H1 (cell line): ENCODE measurements around the gene RTCB. TPM values are rescaled to one million over a fixed set of nuclear protein-coding genes. Genes with fewer than 3 reads are reported as not detected.

Experiments used
- CTCF ChIA-PET: fragments of 300-600 bp; sonication (Branson Sonifier 250); formaldehyde crosslinking; loops from one replicate; lab custom pipeline; 2021; ENCODE audit not compliant: partially characterized antibody; lab: Charles Lee
- POLR2A ChIA-PET: fragments of 300-600 bp; sonication (Branson Sonifier 250); formaldehyde crosslinking; loops from one replicate; lab custom pipeline; 2021; ENCODE audit warnings: inconsistent platforms; ENCODE audit not compliant: partially characterized antibody; lab: Charles Lee
- DNase-seq, 2 experiments: peaks; one replicate each; pipeline versions ENCODE4 v3.0.0 to v3.0.0-alpha.2; 2010 to 2022; ENCODE audit warnings: low spot score in 2 of 2, low read depth in 1 of 2, mixed read lengths in 1 of 2
- FAIRE-seq: peaks from 2 replicates; lab custom pipeline; 2011; peaks lifted over from hg19 to GRCh38; lab: Jason Lieb, UNC
- H2AFZ ChIP-seq: 2 replicates; pipeline ENCODE4 v1.8.1; 2012; ENCODE audit warnings: low read length, inconsistent platforms
- H2AK5ac ChIP-seq: 2 replicates; pipeline ENCODE4 v1.6.1; 2013; ENCODE audit warnings: low read depth, low read length
- H2BK120ac ChIP-seq: replicated peaks from 2 replicates; pipeline ENCODE3; 2013; ENCODE audit warnings: low read depth, low read length, inconsistent platforms
- H2BK12ac ChIP-seq: 2 replicates; pipeline ENCODE4 v1.6.1; 2013; ENCODE audit warnings: low read depth, low read length
- H2BK15ac ChIP-seq: 2 replicates; pipeline ENCODE4 v1.6.1; 2013; ENCODE audit warnings: low read length
- H2BK20ac ChIP-seq: 2 replicates; pipeline ENCODE4 v1.6.1; 2013; ENCODE audit warnings: low read length
- H2BK5ac ChIP-seq: 2 replicates; pipeline ENCODE4 v1.6.1; 2013; ENCODE audit warnings: low read depth, low read length
- H3K14ac ChIP-seq: 2 replicates; pipeline ENCODE4 v1.6.1; 2013; ENCODE audit warnings: inconsistent platforms; ENCODE audit not compliant: insufficient read length
- H3K18ac ChIP-seq: 2 replicates; pipeline ENCODE4 v1.6.1; 2013; ENCODE audit warnings: low read length; ENCODE audit errors: extremely low read depth
- H3K23ac ChIP-seq: 2 replicates; pipeline ENCODE4 v1.6.1; 2013; ENCODE audit warnings: inconsistent platforms; ENCODE audit not compliant: insufficient read length
- H3K23me2 ChIP-seq: 2 replicates; pipeline ENCODE4 v1.6.1; 2013; ENCODE audit warnings: low read depth, low read length
- H3K27ac ChIP-seq: 2 replicates; pipeline ENCODE4 v1.6.1; 2011; ENCODE audit warnings: low read depth, low read length, inconsistent platforms
- H3K27me3 ChIP-seq, 4 experiments: replicated peaks in 1 of 4; 1 replicate in 1 of 4; 2 replicates in 3 of 4; pipeline versions ENCODE4 v1.6.1 to v1.8.1; 2011 to 2013; ENCODE audit warnings: low read length in 3 of 4, mild to moderate bottlenecking in 3 of 4, inconsistent platforms in 2 of 4, mixed read lengths in 2 of 4, moderate library complexity in 1 of 4; ENCODE audit not compliant: control insufficient read depth in 3 of 4, insufficient read depth in 3 of 4; ENCODE audit errors: extremely low read depth in 1 of 4
- H3K36me3 ChIP-seq, 4 experiments: 2 replicates each; pipeline versions ENCODE4 v1.6.1 to v1.8.1; 2011 to 2013; ENCODE audit warnings: mild to moderate bottlenecking in 4 of 4, low read length in 3 of 4, moderate library complexity in 2 of 4, control low read depth in 1 of 4, inconsistent platforms in 1 of 4; ENCODE audit not compliant: insufficient read depth in 4 of 4, control insufficient read depth in 2 of 4
- H3K4ac ChIP-seq: replicated peaks from 2 replicates; pipeline ENCODE3; 2013; ENCODE audit warnings: low read length, low read depth, mixed read lengths, inconsistent platforms; ENCODE audit not compliant: insufficient read length
- H3K4me1 ChIP-seq, 4 experiments: replicated peaks in 1 of 4; 1 replicate in 1 of 4; 2 replicates in 3 of 4; pipeline versions ENCODE4 v1.6.1 to v1.8.1; 2011 to 2013; ENCODE audit warnings: low read length in 3 of 4, inconsistent platforms in 2 of 4, mixed read lengths in 1 of 4; ENCODE audit not compliant: insufficient read depth in 4 of 4, control insufficient read depth in 3 of 4
- H3K4me2 ChIP-seq, 2 experiments: 2 replicates each; pipeline versions ENCODE4 v1.6.1 to v1.8.1; 2011 to 2013; ENCODE audit warnings: low read depth in 2 of 2, low read length in 2 of 2, control low read depth in 1 of 2, inconsistent platforms in 1 of 2, mild to moderate bottlenecking in 1 of 2; ENCODE audit not compliant: insufficient read depth in 1 of 2
- H3K4me3 ChIP-seq, 4 experiments: fragments of 200-600, 300-600 bp in 1 of 4; sonication (generic), shearing (Covaris generic), sonication (Bioruptor Twin) in 1 of 4; 2 replicates each; pipeline versions ENCODE4 v1.5.1 to v1.8.1; 2011 to 2016; ENCODE audit warnings: low read length in 4 of 4, low read depth in 3 of 4, control low read depth in 2 of 4, inconsistent platforms in 2 of 4, mild to moderate bottlenecking in 2 of 4, mixed read lengths in 1 of 4, moderate library complexity in 1 of 4; ENCODE audit not compliant: insufficient read depth in 2 of 4; ENCODE audit errors: extremely low read depth in 1 of 4
- H3K56ac ChIP-seq: replicated peaks from 2 replicates; pipeline ENCODE3; 2013; ENCODE audit warnings: low read depth, mild to moderate bottlenecking, mixed read lengths, low read length, inconsistent platforms; ENCODE audit not compliant: insufficient read length
- H3K79me1 ChIP-seq: 2 replicates; pipeline ENCODE4 v1.6.1; 2013; ENCODE audit warnings: low read depth, low read length, control low read depth
- H3K79me2 ChIP-seq, 2 experiments: 2 replicates each; pipeline versions ENCODE4 v1.6.1 to v1.8.1; 2012 to 2013; ENCODE audit warnings: low read length in 2 of 2, mild to moderate bottlenecking in 2 of 2, inconsistent platforms in 1 of 2; ENCODE audit not compliant: insufficient read depth in 2 of 2, control insufficient read depth in 1 of 2
- H3K9ac ChIP-seq, 4 experiments: replicated peaks in 1 of 4; 1 replicate in 1 of 4; 2 replicates in 3 of 4; pipeline versions ENCODE4 v1.6.1 to v1.8.1; 2011 to 2013; ENCODE audit warnings: low read depth in 3 of 4, low read length in 3 of 4, control low read depth in 2 of 4, mild to moderate bottlenecking in 2 of 4, moderate library complexity in 2 of 4, inconsistent platforms in 1 of 4; ENCODE audit errors: extremely low read depth in 1 of 4
- H3K9me3 ChIP-seq, 2 experiments: 2 replicates each; pipeline versions ENCODE4 v1.6.1 to v1.8.1; 2012 to 2013; ENCODE audit warnings: mild to moderate bottlenecking in 2 of 2, moderate library complexity in 2 of 2, control low read depth in 1 of 2, inconsistent platforms in 1 of 2, low read depth in 1 of 2, low read length in 1 of 2, mixed read lengths in 1 of 2; ENCODE audit not compliant: insufficient read depth in 2 of 2
- H4K20me1 ChIP-seq, 2 experiments: replicated peaks in 1 of 2; 2 replicates each; pipeline versions ENCODE3 to v1.8.1; 2011 to 2013; ENCODE audit warnings: inconsistent platforms in 2 of 2, low read length in 2 of 2, mild to moderate bottlenecking in 1 of 2; ENCODE audit not compliant: insufficient read depth in 2 of 2, control insufficient read depth in 1 of 2
- H4K5ac ChIP-seq: 2 replicates; pipeline ENCODE4 v1.6.1; 2013; ENCODE audit warnings: low read length, low read depth, mixed read lengths, inconsistent platforms; ENCODE audit not compliant: insufficient read length
- H4K8ac ChIP-seq: 2 replicates; pipeline ENCODE4 v1.8.0; 2013; ENCODE audit warnings: mild to moderate bottlenecking, moderate library complexity, low read length, inconsistent platforms; ENCODE audit not compliant: insufficient read depth; ENCODE audit errors: extremely low read depth
- H4K91ac ChIP-seq: replicated peaks from 2 replicates; pipeline ENCODE3; 2013; ENCODE audit warnings: low read length, mixed read lengths, inconsistent platforms; ENCODE audit not compliant: insufficient read length
- ATF3 ChIP-seq: IDR thresholded peaks from 2 replicates; pipeline ENCODE4 v1.6.1; 2011; ENCODE audit warnings: low read depth, mild to moderate bottlenecking, low read length; ENCODE audit not compliant: insufficient read depth
- BRCA1 ChIP-seq: IDR thresholded peaks from 2 replicates; pipeline ENCODE4 v1.6.1; 2012; ENCODE audit warnings: low read depth, low read length, improper control_type of control experiment
- CTBP2 ChIP-seq: IDR thresholded peaks from 2 replicates; pipeline ENCODE4 v1.7.0; 2011; ENCODE audit warnings: borderline replicate concordance, mild to moderate bottlenecking, moderate library complexity, mixed read lengths, low read length; ENCODE audit not compliant: insufficient read depth, insufficient read length
- HDAC2 ChIP-seq, 2 experiments: fragments of 300-600 bp in 1 of 2; sonication (generic) in 1 of 2; IDR thresholded peaks; 2 replicates each; pipeline ENCODE4 v1.6.1; 2011 to 2012; ENCODE audit warnings: low read depth in 2 of 2, low read length in 2 of 2, mild to moderate bottlenecking in 2 of 2, moderate library complexity in 2 of 2, borderline replicate concordance in 1 of 2, inconsistent platforms in 1 of 2
- NANOG ChIP-seq: IDR thresholded peaks from 2 replicates; pipeline ENCODE4 v1.6.1; 2011; ENCODE audit warnings: low read length, low read depth, mild to moderate bottlenecking, inconsistent platforms; ENCODE audit not compliant: insufficient read depth, poor library complexity, severe bottlenecking
- PHF8 ChIP-seq: fragments of 200-600 bp; sonication (generic); conservative IDR thresholded peaks from 2 replicates; pipeline ENCODE4 v1.7.1; 2012; ENCODE audit warnings: low read depth, mild to moderate bottlenecking, inconsistent platforms, low read length, moderate library complexity
- POLR2A ChIP-seq, 2 experiments: IDR thresholded peaks; 1 replicate in 1 of 2; 2 replicates in 1 of 2; pipeline ENCODE4 v1.6.1; 2011; ENCODE audit warnings: low read depth in 2 of 2, low read length in 2 of 2, mild to moderate bottlenecking in 2 of 2; ENCODE audit errors: control extremely low read depth in 1 of 2
- POLR2AphosphoS5 ChIP-seq: IDR thresholded peaks from 2 replicates; pipeline ENCODE4 v1.6.1; 2011; ENCODE audit warnings: low read depth, low read length
- POU5F1 ChIP-seq: IDR thresholded peaks from 2 replicates; pipeline ENCODE4 v1.6.1; 2011; ENCODE audit warnings: low read depth, mild to moderate bottlenecking, low read length, moderate library complexity
- SP1 ChIP-seq: IDR thresholded peaks from 2 replicates; pipeline ENCODE4 v1.6.1; 2011; ENCODE audit warnings: low read depth, low read length
- SRF ChIP-seq: IDR thresholded peaks from 2 replicates; pipeline ENCODE4 v1.6.1; 2011; ENCODE audit warnings: mild to moderate bottlenecking, low read depth, low read length, moderate library complexity
- YY1 ChIP-seq: IDR thresholded peaks from 2 replicates; pipeline ENCODE4 v1.6.1; 2011; ENCODE audit warnings: low read depth, mild to moderate bottlenecking, low read length
- ZNF274 ChIP-seq: IDR thresholded peaks from 2 replicates; pipeline ENCODE4 v1.7.0; 2012; ENCODE audit warnings: low read length, borderline replicate concordance; ENCODE audit errors: extremely low read depth
- WGBS, 2 experiments: shearing (Covaris generic) in 1 of 2; methylation state at CpG; one replicate each; pipeline versions ENCODE4 v1.1.6 to v1.1.7; 2013 to 2015; ENCODE audit warnings: low lambda C conversion rate in 2 of 2, mixed read lengths in 2 of 2, inconsistent platforms in 1 of 2, low coverage in 1 of 2, missing lambda C conversion rate in 1 of 2; ENCODE audit not compliant: insufficient replicate concordance in 2 of 2, insufficient coverage in 1 of 2, insufficient read length in 1 of 2; ENCODE audit errors: extremely low coverage in 1 of 2, missing lambda C conversion rate in 1 of 2; 5-methylcytosine and 5-hydroxymethylcytosine counted together
- polyA plus RNA-seq, 7 experiments: library from polyadenylated mRNA; depleted of rRNA in 3 of 7; stranded (reverse) in 5 of 7; unstranded in 2 of 7; fragments of >200 nt in 5 of 7; fragments of 200-250 nt in 2 of 7; gene quantifications; 1 replicate in 5 of 7; 2 replicates in 1 of 7; 4 replicates in 1 of 7; pipeline versions ENCODE4 v1.2.1 to v1.2.3, GENCODE V29; 2011 to 2013; ENCODE audit warnings: missing spikeins in 2 of 7, mixed read lengths in 2 of 7
- total RNA-seq: library from RNA; stranded (reverse); fragmentation: NEBNext Ultra II Directional; extraction: Animal tissue kit (Norgen Biotek cat#: 25700); gene quantifications from 2 replicates; pipeline ENCODE4 v1.2.1, GENCODE V29; 2021
- TF ChIP-seq, protein P1 (sequence below): IDR thresholded peaks from 2 replicates; pipeline ENCODE4 v1.6.1; 2012; ENCODE audit warnings: inconsistent platforms

Gene RTCB
- total and polyA plus RNA-seq, 2 of the 8 experiments (the other 6 are each of a cell fraction or from before 2014, with no cell fraction given), result 104 to 114 TPM

GRCh38 chr22:32380991-32381390 lies 31.1 kb downstream of the RTCB start:
- Histone ChIP-seq H3K4ac (no peak overlapping the region), H3K79me2 (no peaks in the 10 kb centered on the region), H4K5ac (no peak overlapping the region), H3K23ac (no peak overlapping the region), H4K20me1 (peaks cover 0 to 2% of the 10 kb centered on the region in 2 experiments), H2AFZ (no peak overlapping the region), H3K9ac (no peak overlapping the region), H3K9me3 (no peaks in the 10 kb centered on the region), H3K14ac (no peak overlapping the region), H4K91ac (no peak overlapping the region), H3K36me3 (peaks cover 0 to 4% (median under 1%) of the 10 kb centered on the region in 4 experiments; a peak in 2 of 8 replicates), H2BK5ac (no peak overlapping the region), H3K4me1 (no peaks in the 10 kb centered on the region), H3K4me2 (no peak overlapping the region), H2BK15ac (no peak overlapping the region), H3K23me2 (no peaks in the 10 kb centered on the region), H3K56ac (no peak overlapping the region), H2AK5ac (no peak overlapping the region), H4K8ac (no peak overlapping the region), H3K79me1 (no peaks in the 10 kb centered on the region), H2BK120ac (no peak overlapping the region), H2BK20ac (no peak overlapping the region), H3K27ac (no peak overlapping the region), H3K18ac (no peak overlapping the region), H2BK12ac (no peak overlapping the region), H3K27me3 (no peaks in the 10 kb centered on the region; a peak in 1 of 7 replicates), H3K4me3 (no peak overlapping the region)
- CTCF ChIA-PET, result interaction anchor here (0.6 to 1.0 kb wide), 2 partner anchors 169 to 205 kb away, joined by 4 read pairs; no protein-coding TSS in a partner anchor
- WGBS, 2 experiments, result 86% methylated on average over 5 of the region's 5 CpGs; no CpG with 5 or more reads in 1 of the 2 experiments
- POLR2A ChIA-PET, result no interaction called here
- no peak for DNase-seq
- FAIRE-seq, result no peak
- TF ChIP-seq ATF3 (no peak), BRCA1 (no peak), ZNF274 (no peak), POLR2AphosphoS5 (no peak), PHF8 (no peak), POU5F1 (no peak), NANOG (no peak), YY1 (no peak), HDAC2 (IDR thresholded peaks at IDR 0.05; ENCODE audit: borderline replicate concordance in 1 of 2, low read depth in 2 of 2, low read length in 2 of 2) (no peak), POLR2A (IDR thresholded peaks at IDR 0.05; ENCODE audit: control extremely low read depth in 1 of 2, low read depth in 2 of 2, low read length in 2 of 2) (no peak), SP1 (no peak), CTBP2 (no peak), SRF (no peak)
- TF ChIP-seq, protein P1, sequence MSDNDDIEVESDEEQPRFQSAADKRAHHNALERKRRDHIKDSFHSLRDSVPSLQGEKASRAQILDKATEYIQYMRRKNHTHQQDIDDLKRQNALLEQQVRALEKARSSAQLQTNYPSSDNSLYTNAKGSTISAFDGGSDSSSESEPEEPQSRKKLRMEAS, result no peak
